Gastrocnemius medialis (tissue), 4 donors: Measurements from ENCODE around the gene CENPQ. TPM values are rescaled to one million over a fixed set of nuclear protein-coding genes. Genes with fewer than 3 reads are reported as not detected.
"Not testable (repeated sequence)": the region's sequence is repeated elsewhere in the genome, so short reads cannot be mapped to it uniquely, and the experiment has no call there.

Experiments
- ATAC-seq, 2 donors: fragments of 150-250 bp; one replicate each; pipeline ENCODE4 v1.9.1; 2016
- DNase-seq, 2 donors: peaks; one replicate each; pipeline ENCODE4 v3.0.0-alpha.2; 2019
- H3K27ac ChIP-seq, 4 donors: fragments of 200-600 bp; sonication (generic); 1 replicate in 1 of 4; 2 replicates in 3 of 4; pipeline ENCODE4 v1.5.1; 2016 to 2018; ENCODE audit warnings: mild to moderate bottlenecking in 2 of 4, moderate library complexity in 1 of 4
- H3K27me3 ChIP-seq, 3 donors: fragments of 200-600 bp; sonication (generic) in 2 of 3; 1 replicate in 1 of 3; 2 replicates in 2 of 3; pipeline versions ENCODE4 v1.5.1 to v1.6.0; 2016 to 2019; ENCODE audit warnings: mild to moderate bottlenecking in 1 of 3, moderate library complexity in 1 of 3
- H3K36me3 ChIP-seq, 2 donors: fragments of 200-600 bp; sonication (generic) in 1 of 2; one replicate each; pipeline ENCODE4 v1.5.1; 2017 to 2018
- H3K4me1 ChIP-seq, 2 donors: fragments of 200-600 bp; sonication (generic) in 1 of 2; one replicate each; pipeline ENCODE4 v1.5.1; 2016 to 2017; ENCODE audit warnings: mild to moderate bottlenecking in 2 of 2
- H3K4me3 ChIP-seq, 4 donors: fragments of 200-600 bp; sonication (generic) in 3 of 4; 1 replicate in 1 of 4; 2 replicates in 3 of 4; pipeline ENCODE4 v1.5.1; 2016 to 2019; ENCODE audit warnings: mild to moderate bottlenecking in 2 of 4
- H3K9me3 ChIP-seq, 3 donors: fragments of 200-600 bp; sonication (generic) in 2 of 3; 1 replicate in 1 of 3; 2 replicates in 2 of 3; pipeline ENCODE4 v1.5.1; 2016 to 2019
- POLR2A ChIP-seq, 2 donors: fragments of 450-650 bp; IDR thresholded peaks; one replicate each; pipeline ENCODE4 v1.6.1; 2017; ENCODE audit warnings: antibody characterized with exemption in 2 of 2, mild to moderate bottlenecking in 2 of 2, moderate library complexity in 2 of 2
- in situ Hi-C, 4 donors: fragments of 200-750 bp; cut with MboI; loops; one replicate each; pipeline versions ENCODE4 v1.15.0 to v1.8.0; 2017; ENCODE audit warnings: low sequenced_read_pairs in 4 of 4
- intact Hi-C: fragments of 100-400 bp; cut with DNase I; formaldehyde crosslinking; loops from one replicate; pipeline ENCODE4 v1.15.1; 2023; ENCODE audit warnings: low total_unique reads
- total RNA-seq, 4 donors: library from RNA; depleted of rRNA; stranded (reverse); fragments of >200 nt; gene quantifications; one replicate each; pipeline versions ENCODE4 v1.1.0 to v1.2.3, GENCODE V29; 2016
- TF ChIP-seq, protein P1 (sequence below), 5 experiments: fragments of 450-650 bp in 3 of 5; fragments of 200-600 bp in 2 of 5; sonication (generic) in 2 of 5; IDR thresholded peaks in 4 of 5; conservative IDR thresholded peaks in 1 of 5; 1 replicate in 4 of 5; 2 replicates in 1 of 5; pipeline ENCODE4 v1.5.1; 2016 to 2019; ENCODE audit warnings: antibody characterized with exemption in 5 of 5, mild to moderate bottlenecking in 3 of 5, moderate library complexity in 3 of 5

CENPQ gene
- total RNA-seq, 4 donors from 2014 or later, result 1.3 to 5.0 (median 3.5) TPM

- H3K36me3 ChIP-seq, result no peaks in the 10 kb centered on the region
- peaks cover 0 to 9% of the 10 kb centered on the region in 2 donors for H3K4me1 ChIP-seq
- no peak for ATAC-seq
- no peak for TF ChIP-seq POLR2A (IDR thresholded peaks at IDR 0.05)
- TF ChIP-seq, protein P1, sequence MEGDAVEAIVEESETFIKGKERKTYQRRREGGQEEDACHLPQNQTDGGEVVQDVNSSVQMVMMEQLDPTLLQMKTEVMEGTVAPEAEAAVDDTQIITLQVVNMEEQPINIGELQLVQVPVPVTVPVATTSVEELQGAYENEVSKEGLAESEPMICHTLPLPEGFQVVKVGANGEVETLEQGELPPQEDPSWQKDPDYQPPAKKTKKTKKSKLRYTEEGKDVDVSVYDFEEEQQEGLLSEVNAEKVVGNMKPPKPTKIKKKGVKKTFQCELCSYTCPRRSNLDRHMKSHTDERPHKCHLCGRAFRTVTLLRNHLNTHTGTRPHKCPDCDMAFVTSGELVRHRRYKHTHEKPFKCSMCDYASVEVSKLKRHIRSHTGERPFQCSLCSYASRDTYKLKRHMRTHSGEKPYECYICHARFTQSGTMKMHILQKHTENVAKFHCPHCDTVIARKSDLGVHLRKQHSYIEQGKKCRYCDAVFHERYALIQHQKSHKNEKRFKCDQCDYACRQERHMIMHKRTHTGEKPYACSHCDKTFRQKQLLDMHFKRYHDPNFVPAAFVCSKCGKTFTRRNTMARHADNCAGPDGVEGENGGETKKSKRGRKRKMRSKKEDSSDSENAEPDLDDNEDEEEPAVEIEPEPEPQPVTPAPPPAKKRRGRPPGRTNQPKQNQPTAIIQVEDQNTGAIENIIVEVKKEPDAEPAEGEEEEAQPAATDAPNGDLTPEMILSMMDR (IDR thresholded peaks at IDR 0.05 in 4 of 5, conservative IDR thresholded peaks at IDR 0.05 in 1 of 5), result no peak
- intact Hi-C loops, result no loop called here
- H3K4me3 ChIP-seq, result no peak overlapping the region
- no peak for DNase-seq
- in situ Hi-C loops, result no loop called here
- H3K27ac ChIP-seq, result no peak overlapping the region
- no peaks in the 10 kb centered on the region for H3K27me3 ChIP-seq
- H3K9me3 ChIP-seq, result no peaks in the 10 kb centered on the region
Measured at GRCh38 chr6:49468042-49468441, 4.9 kb downstream of the CENPQ start.

- ATAC-seq, result not testable (repeated sequence)
Measured at GRCh38 chr6:49476564-49476963, 13.4 kb downstream of the CENPQ start.

GRCh38 chr6:49479308-49479970, 16.3 kb downstream of the CENPQ start:
- no peaks in the 10 kb centered on the region for H3K27me3 ChIP-seq
- intact Hi-C loops (no loop called here), in situ Hi-C loops (no loop called here)
- ATAC-seq, result no peak
- H3K27ac ChIP-seq, result no peak overlapping the region
- H3K4me1 ChIP-seq, result no peaks in the 10 kb centered on the region
- DNase-seq, result no peak
- no peak overlapping the region for H3K4me3 ChIP-seq
- no peak for TF ChIP-seq POLR2A (IDR thresholded peaks at IDR 0.05)
- TF ChIP-seq, protein P1 (IDR thresholded peaks at IDR 0.05 in 4 of 5, conservative IDR thresholded peaks at IDR 0.05 in 1 of 5), result no peak
- no peaks in the 10 kb centered on the region for H3K9me3 ChIP-seq
- H3K36me3 ChIP-seq, result no peaks in the 10 kb centered on the region

More at GRCh38 chr6:49476564-49476963, 13.4 kb downstream of the CENPQ start:
- DNase-seq, in situ Hi-C loops, H3K27ac ChIP-seq, H3K4me3 ChIP-seq, intact Hi-C loops, H3K9me3 ChIP-seq, H3K4me1 ChIP-seq, H3K36me3 ChIP-seq, H3K27me3 ChIP-seq: not testable (repeated sequence)

- DNase-seq, in situ Hi-C loops, ATAC-seq, intact Hi-C loops, H3K4me1 ChIP-seq, H3K4me3 ChIP-seq, H3K36me3 ChIP-seq, H3K27me3 ChIP-seq, H3K9me3 ChIP-seq, H3K27ac ChIP-seq: not testable (repeated sequence)
Measured at GRCh38 chr6:49481846-49482245, 18.7 kb downstream of the CENPQ start.

- in situ Hi-C loops, result not testable (repeated sequence)
Measured at GRCh38 chr6:49483380-49483779, 20.2 kb downstream of the CENPQ start.

DNA sequence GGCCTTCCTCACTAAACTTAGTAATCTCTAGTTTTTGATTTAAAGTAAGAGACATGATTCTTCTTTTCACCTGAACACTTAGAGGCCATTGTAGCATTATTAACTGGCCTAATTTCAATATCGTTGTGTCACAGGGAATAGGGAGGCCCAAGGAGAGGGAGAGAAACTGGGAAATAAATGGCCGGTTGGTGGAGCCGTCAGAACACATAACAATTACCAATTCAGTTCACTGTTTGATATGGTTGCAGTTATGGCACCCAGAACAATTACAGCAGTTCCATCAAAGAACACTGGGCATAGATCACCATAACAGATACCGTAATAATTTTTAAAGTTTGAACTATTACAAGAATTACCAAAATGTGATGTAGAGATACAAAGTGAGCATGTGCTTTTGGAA, 27.5 kb downstream of the CENPQ start:
- no peak for TF ChIP-seq POLR2A (IDR thresholded peaks at IDR 0.05)
- TF ChIP-seq, protein P1 (IDR thresholded peaks at IDR 0.05 in 4 of 5, conservative IDR thresholded peaks at IDR 0.05 in 1 of 5), result no peak
- Histone ChIP-seq H3K4me3 (no peak overlapping the region), H3K9me3 (no peaks in the 10 kb centered on the region), H3K27me3 (no peaks in the 10 kb centered on the region), H3K27ac (no peak overlapping the region), H3K36me3 (peaks cover 0 to 20% of the 10 kb centered on the region in 2 donors), H3K4me1 (no peaks in the 10 kb centered on the region)
- DNase-seq (no peak), ATAC-seq (no peak)
- in situ Hi-C loops, result no loop called here
- intact Hi-C loops, result no loop called here

More at GRCh38 chr6:49483380-49483779, 20.2 kb downstream of the CENPQ start:
- H3K9me3 ChIP-seq, DNase-seq, H3K27ac ChIP-seq, intact Hi-C loops, H3K4me3 ChIP-seq, H3K4me1 ChIP-seq, H3K36me3 ChIP-seq, ATAC-seq, H3K27me3 ChIP-seq: not testable (repeated sequence)
